Activated B cell treated with CpG ODN at 0.5 μM for 24 hours (primary cell): ENCODE results near the gene MSH3. TPM values are rescaled to one million over a fixed set of nuclear protein-coding genes. Genes with fewer than 3 reads are reported as not detected.
"Not testable (repeated sequence)": the region's sequence is repeated elsewhere in the genome, so short reads cannot be mapped to it uniquely, and the experiment has no call there.

Experiments
- ATAC-seq: fragments of 200-7000 bp; cut with Tn5 transposase; one replicate; pipeline ENCODE4 v1.10.0; 2021; ENCODE audit warnings: low read depth, mild to moderate bottlenecking, moderate library complexity
- CTCF ChIA-PET: fragments of 350-600 bp; sonication (Branson Sonifier 250); formaldehyde crosslinking; loops from one replicate; lab custom pipeline; 2021; ENCODE audit warnings: antibody characterized with exemption; lab: Charles Lee
- POLR2A ChIA-PET: fragments of 350-600 bp; sonication (Branson Sonifier 250); formaldehyde crosslinking; loops from one replicate; lab custom pipeline; 2021; ENCODE audit warnings: antibody characterized with exemption; lab: Charles Lee
- DNase-seq: peaks from one replicate; pipeline ENCODE4 v3.0.0; 2022
- H3K27ac Mint-ChIP-seq: one replicate; pipeline ENCODE4 v1.8.0; 2020; ENCODE audit warnings: mixed read lengths
- H3K27me3 Mint-ChIP-seq: one replicate; pipeline ENCODE4 v1.8.0; 2021; ENCODE audit warnings: mixed read lengths
- H3K36me3 Mint-ChIP-seq: one replicate; pipeline ENCODE4 v1.8.0; 2021; ENCODE audit warnings: low read depth, mixed read lengths
- H3K4me1 Mint-ChIP-seq: one replicate; pipeline ENCODE4 v1.8.0; 2021; ENCODE audit warnings: mixed read lengths
- H3K4me3 Mint-ChIP-seq: one replicate; pipeline ENCODE4 v1.8.0; 2020; ENCODE audit warnings: mild to moderate bottlenecking, mixed read lengths
- H3K9me3 Mint-ChIP-seq: one replicate; pipeline ENCODE4 v1.8.0; 2020; ENCODE audit warnings: mixed read lengths
- CTCF ChIP-seq: fragments of 200-600 bp; IDR thresholded peaks from one replicate; pipeline ENCODE4 v1.8.0; 2022; ENCODE audit warnings: antibody characterized with exemption, mild to moderate bottlenecking
- intact Hi-C: fragments of 100-400 bp; cut with micrococcal nuclease; formaldehyde crosslinking; loops from one replicate; pipeline ENCODE4 v1.15.1; 2024
- total RNA-seq: library from RNA; stranded (reverse); gene quantifications from 2 replicates; pipeline ENCODE4 v1.2.3, GENCODE V29; 2022

Gene MSH3
- total RNA-seq, 1 donor from 2014 or later: 24.0 TPM

DNA sequence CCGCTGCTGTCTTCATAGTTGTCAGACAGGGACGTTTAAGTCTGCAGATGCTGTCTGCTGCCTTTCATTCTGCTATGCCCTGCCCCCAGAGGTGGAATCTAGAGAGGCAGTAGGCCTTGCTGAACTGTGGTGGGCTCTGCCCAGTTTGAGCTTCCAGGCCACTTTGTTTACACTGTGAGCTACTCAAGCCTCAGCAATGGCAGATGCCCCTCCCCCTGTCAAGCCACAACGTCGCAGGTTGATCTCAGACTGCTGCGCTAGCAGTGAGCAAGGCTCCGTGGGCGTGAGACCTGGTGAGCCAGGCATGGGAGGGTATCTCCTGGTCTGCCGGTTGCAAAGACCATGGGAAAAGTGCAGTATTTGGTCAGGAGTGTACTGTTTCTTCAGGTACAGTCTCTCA is 192.0 kb downstream of the MSH3 start:
- H3K27me3 Mint-ChIP-seq, ATAC-seq, POLR2A ChIA-PET, H3K27ac Mint-ChIP-seq, DNase-seq, H3K4me3 Mint-ChIP-seq, CTCF ChIA-PET, intact Hi-C loops: not testable (repeated sequence)
- Mint-ChIP-seq H3K9me3 (peaks cover 18% of the 10 kb centered on the region), H3K4me1 (peaks cover 11% of the 10 kb centered on the region), H3K36me3 (peaks cover 70% of the 10 kb centered on the region)

DNA sequence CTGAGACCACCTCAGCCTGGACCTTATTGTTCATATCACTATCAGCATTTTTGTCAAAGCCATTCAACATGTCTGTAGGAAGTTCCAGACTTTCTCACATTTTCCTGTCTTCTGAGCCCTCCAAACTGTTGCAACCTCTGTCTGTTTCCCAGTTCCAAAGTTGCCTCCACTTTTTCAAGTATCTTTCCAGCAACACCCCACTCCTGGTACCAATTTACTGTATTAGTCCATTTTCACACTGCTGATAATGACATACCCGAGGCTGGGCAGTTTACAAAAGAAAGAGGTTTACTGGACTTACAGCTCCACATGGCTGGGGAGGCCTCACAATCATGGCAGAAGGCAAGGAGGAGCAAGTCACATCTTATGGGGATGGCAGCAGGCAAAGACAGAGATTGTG is 195.7 kb downstream of the MSH3 start:
- H3K4me3 Mint-ChIP-seq, intact Hi-C loops, CTCF ChIA-PET, DNase-seq, H3K27me3 Mint-ChIP-seq, POLR2A ChIA-PET, H3K4me1 Mint-ChIP-seq, H3K27ac Mint-ChIP-seq, ATAC-seq: not testable (repeated sequence)
- Mint-ChIP-seq H3K9me3 (peaks cover 21% of the 10 kb centered on the region), H3K36me3 (peaks cover 72% of the 10 kb centered on the region)

- no peak for DNase-seq
- CTCF ChIA-PET: no interaction called here
- Mint-ChIP-seq H3K4me1 (no peaks in the 10 kb centered on the region), H3K9me3 (peaks cover 29% of the 10 kb centered on the region), H3K27me3 (no peaks in the 10 kb centered on the region), H3K27ac (no peak overlapping the region), H3K36me3 (peaks cover 77% of the 10 kb centered on the region), H3K4me3 (no peak overlapping the region)
- ATAC-seq: no peak
- no peak for TF ChIP-seq CTCF
- intact Hi-C loops: no loop called here
- POLR2A ChIA-PET: no interaction called here
These were observed 198.1 kb downstream of the MSH3 start for GRCh38 chr5:80852331-80853245.

GRCh38 chr5:80853413-80853812 is 199.0 kb downstream of the MSH3 start:
- Mint-ChIP-seq H3K36me3 (peaks cover 75% of the 10 kb centered on the region), H3K9me3 (peaks cover 29% of the 10 kb centered on the region), H3K4me3 (no peak overlapping the region), H3K27ac (no peak overlapping the region), H3K27me3 (no peaks in the 10 kb centered on the region), H3K4me1 (no peaks in the 10 kb centered on the region)
- ChIA-PET CTCF (no interaction called here), POLR2A (no interaction called here)
- no peak for DNase-seq
- no peak for ATAC-seq
- TF ChIP-seq CTCF: no peak
- intact Hi-C loops: no loop called here

DNA sequence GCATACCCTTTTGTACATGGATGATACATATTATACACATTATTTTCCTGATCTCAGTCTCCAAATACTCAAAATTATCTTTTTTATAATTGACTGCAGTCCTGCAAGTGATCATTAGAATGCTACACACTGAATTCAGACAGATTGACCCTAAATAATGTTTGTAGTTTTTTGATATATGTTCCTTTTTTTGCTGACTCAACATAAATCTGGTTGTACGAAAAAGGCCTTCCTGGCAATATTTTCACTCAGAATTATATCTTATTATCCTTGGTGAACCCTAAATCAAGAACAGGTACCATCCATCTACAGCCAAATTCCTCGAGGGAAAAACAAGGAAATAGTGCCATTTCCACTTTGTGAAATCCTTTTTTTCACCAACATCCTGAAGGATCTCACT is 200.1 kb downstream of the MSH3 start:
- CTCF ChIA-PET: no interaction called here
- Mint-ChIP-seq H3K4me3 (no peak overlapping the region), H3K27me3 (no peaks in the 10 kb centered on the region), H3K27ac (no peak overlapping the region), H3K9me3 (peaks cover 28% of the 10 kb centered on the region), H3K4me1 (no peaks in the 10 kb centered on the region), H3K36me3 (peaks cover 69% of the 10 kb centered on the region)
- intact Hi-C loops: loop anchor here (1.0 kb wide), 1 partner anchor 19 kb away; no protein-coding TSS in a partner anchor
- no peak for ATAC-seq
- no peak for TF ChIP-seq CTCF
- no peak for DNase-seq
- POLR2A ChIA-PET: no interaction called here

DNA sequence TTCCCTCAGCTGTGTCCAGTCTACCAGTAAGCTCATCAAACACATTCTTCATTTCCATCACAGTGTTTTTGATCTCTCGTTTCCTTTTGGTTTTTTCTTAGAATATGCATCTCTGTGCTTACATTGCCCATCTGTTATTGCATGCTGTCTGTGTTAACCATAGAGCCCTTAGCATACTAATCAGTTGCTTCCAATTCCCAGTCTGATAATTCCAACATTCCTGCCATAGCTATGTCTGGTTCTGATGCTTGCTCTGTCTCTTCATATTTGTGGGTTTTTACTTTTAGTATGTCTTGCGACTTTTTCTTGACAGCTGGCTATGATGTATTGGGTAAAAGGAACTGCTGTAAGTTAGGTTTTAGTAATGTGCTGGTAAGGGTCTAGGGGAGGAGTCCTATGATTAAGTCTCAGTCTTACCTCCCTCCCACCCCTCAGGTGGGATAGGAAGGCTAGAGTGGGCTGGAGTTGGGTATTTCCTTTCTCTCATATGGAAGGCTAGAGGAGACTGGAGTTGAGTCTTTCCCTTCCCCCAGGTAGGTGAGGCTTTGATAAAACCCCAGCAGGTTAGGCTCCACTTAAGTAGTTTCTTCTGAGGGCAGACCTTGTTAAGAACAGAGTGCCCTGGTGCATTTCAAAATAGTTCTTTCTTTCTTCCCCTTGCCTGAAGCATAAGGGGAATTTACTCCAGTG is 206.6 kb downstream of the MSH3 start:
- ChIA-PET POLR2A (no interaction called here), CTCF (no interaction called here)
- ATAC-seq (no peak), DNase-seq (no peak)
- Mint-ChIP-seq H3K36me3 (peaks cover 69% of the 10 kb centered on the region), H3K27ac (no peak overlapping the region), H3K27me3 (no peaks in the 10 kb centered on the region), H3K4me3 (no peak overlapping the region), H3K4me1 (peaks cover 2% of the 10 kb centered on the region), H3K9me3 (peaks cover 9% of the 10 kb centered on the region)
- intact Hi-C loops: no loop called here
- no peak for TF ChIP-seq CTCF
